GM19452 (cell line): Measurements from ENCODE around the gene ATG4D.
"Not testable (repeated sequence)": the region's sequence is repeated elsewhere in the genome, so short reads cannot be mapped to it uniquely, and the experiment has no call there.

ENCODE experiments used
- ATAC-seq: cut with Tn5 transposase; IDR thresholded peaks from one replicate; pipeline ENCODE4 v1.9.1; 2021; ENCODE audit not compliant: unreplicated experiment

The ATG4D gene

DNA sequence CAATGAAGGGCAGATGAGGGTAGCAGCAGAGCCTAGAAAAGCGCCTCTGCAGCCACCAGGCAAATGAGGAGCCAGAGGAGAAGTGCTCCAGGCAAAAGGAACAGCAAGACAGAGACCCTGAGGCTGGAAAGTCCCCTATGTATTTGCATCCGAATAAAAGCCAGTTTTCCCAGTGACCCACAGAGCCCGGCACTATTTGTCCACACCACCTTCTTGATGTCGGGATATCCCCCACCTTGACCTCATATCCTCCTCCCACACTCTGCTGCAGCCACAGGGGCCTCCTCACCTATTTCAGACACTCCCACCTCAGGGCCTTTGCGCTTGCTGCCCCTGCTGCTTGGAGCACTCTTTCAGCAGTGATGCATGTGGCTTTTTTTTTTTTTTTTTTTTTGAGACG lies 6.6 kb downstream of the ATG4D start:
- no peak for ATAC-seq

DNA sequence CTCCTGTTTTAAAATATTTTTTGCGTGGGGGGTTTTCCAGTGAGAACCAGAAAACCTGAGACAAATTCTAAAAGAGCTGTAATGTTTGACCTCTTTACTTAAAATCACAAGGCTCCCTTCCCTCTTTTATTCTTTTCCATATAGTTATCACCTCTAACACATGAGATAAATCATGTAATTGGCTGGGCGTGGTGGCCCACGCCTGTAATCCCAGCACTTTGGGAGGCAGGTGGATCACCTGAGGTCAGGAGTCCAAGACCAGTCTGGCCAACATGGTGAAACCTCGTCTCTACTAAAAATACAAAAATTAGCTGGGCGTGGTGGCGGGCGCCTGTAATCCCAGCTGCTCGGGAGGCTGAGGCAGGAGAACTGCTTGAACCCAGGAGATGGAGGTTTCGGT lies 7.3 kb downstream of the ATG4D start:
- ATAC-seq: not testable (repeated sequence)

DNA sequence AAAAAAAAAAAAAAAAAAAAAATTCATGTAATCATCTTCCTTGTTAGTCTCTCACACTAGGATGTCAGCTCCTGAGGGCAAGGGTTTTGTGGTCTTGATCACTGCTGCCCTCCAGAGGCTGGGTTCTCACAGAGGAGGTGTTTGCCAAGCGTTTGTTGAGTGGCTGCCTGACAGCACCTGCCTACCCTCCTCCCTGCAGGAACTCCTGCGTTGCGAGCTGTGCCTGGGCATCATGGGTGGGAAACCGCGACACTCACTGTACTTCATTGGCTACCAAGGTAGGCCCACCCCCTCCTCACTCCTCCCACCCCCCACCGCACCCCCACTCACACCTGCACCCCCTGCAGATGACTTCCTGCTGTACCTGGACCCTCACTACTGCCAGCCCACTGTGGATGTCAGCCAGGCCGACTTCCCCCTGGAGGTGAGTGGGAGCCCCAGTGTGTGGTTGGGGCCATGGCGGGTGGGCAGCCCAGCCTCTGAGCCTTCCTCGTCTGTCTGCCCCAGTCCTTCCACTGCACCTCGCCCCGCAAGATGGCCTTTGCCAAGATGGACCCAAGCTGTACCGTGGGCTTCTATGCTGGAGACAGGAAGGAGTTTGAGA lies 8.1 kb downstream of the ATG4D start:
- no peak for ATAC-seq

DNA sequence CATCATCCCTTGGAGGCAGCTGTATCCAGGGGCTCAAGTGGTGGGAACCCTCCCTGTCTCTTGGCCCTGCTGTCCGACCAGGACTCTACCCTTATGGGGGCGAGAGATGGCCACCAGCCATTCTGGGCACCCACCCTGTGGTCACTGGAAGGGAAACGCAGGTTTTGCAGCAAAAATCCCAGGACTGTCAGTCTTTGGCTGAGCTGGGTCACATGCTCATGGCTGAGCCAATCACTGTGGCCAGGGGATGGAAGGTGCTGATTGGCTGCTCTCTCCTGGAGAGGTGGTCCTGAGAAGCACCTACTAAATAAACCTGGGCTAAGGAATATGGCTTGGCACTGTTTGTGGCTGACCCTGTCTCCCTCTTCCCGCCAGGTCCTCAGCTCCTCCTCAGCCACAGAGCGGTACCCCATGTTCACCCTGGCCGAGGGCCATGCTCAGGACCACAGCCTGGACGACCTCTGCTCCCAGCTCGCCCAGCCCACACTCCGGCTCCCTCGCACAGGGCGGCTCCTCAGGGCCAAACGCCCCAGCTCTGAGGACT lies 8.9 kb downstream of the ATG4D start:
- no peak for ATAC-seq

DNA sequence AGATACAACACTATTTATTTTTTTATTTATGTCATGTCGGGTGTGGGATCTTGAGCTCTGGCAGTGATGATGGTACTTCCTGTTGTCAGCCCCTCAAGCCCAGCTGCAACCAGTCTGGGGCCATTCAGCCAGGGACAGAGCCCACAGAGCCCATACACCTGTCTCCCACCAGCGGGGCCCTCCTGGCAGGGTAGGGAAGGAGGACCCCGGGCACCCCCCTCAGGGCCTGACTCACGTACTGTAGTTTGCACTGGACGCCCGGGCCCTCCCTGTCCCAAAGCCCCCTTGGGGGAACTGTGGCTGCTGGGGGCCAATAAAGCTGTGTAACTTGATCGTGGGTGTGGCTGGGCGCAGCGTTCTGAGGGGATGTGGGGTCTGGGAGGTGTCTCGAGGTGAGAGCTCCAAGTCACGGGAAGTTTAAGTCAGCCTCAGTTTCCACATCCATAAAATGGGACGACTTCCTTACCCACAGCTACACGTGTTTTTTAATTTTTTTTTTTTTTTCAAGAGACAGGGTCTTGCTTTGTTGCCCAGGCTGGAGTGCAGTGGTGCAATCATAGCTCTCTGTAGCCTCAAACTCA lies 9.5 kb downstream of the ATG4D start:
- ATAC-seq: no peak

DNA sequence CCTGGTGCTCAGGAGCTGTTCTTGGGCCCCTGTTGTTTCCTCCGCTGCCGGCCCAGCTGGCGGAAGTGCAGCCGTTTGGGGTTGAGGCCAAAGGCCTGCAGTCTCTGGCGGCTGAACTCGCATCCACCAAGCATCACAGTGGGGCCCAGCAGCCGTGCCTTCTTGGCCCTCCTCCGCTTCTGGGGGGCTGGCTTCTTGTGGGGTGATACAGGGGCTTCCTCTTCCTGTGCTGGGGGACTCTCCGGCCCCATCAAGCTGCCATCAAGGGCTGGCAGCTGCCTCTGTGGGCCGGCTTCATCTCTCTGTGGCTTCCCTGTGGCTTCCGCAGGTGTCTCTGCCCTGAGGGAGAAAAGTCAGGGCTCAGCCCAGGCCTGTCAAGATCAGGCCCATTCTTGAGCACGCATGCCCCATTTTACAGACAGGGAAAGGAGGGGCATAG lies 10.3 kb downstream of the ATG4D start:
- peak; percentile 66 for ATAC-seq

DNA sequence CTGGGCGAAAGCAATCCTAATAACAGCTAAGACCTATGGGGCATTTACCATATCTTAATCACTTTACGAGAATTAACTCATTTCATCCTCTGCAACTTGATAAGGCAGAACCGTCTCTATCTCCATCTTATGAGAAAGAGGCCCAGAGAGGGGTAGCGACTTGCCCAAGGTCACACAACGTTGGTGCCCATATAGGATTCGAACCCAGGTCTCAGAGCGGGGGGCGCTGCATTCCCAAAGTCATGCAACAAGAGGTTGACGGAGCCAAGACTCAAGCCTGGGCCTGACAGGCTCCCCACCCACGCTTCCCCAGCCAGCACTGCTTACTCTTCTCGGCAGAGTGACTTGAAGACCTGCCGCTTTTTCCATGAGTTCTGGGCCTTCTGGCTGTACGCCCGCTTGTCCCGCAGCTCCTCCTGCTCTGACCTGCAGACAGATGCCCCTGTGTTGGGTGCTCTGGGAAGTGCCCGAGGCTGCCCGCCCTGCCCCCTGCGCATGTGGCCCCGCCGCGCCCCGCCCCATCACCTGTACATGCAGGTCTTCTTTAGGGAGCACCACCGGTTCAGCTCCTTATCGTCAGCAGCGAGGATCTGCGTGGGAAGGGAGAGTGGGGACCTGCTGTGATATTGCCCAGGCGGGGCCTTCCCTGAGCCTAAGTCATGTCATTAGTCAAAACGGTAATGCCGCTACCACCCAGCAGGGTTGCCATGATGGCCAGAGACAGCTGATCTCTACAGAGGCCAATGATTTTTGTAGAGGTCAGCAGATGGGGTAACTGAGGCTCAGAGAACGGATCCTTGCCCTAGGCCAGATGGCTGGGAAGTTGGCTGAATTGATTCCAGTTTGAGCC lies 11.3 kb downstream of the ATG4D start:
- no peak for ATAC-seq

DNA sequence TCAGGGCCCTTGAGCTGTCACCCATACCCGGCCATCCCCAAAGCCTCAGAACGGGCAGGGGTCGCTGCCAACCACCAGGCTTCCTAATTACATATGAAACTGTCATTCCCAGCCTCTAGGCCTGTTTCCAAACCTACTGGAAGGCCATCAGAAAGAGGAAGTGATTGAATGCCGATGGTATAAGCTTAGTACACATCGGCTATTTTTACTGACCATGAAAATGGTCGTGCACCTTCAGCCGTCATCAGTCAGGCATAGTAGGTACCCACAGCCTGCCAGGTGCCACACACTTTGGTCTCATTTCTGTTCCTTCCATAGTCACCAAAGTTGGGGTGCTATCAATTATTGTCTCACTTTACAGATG lies 11.9 kb downstream of the ATG4D start:
- ATAC-seq: no peak

DNA sequence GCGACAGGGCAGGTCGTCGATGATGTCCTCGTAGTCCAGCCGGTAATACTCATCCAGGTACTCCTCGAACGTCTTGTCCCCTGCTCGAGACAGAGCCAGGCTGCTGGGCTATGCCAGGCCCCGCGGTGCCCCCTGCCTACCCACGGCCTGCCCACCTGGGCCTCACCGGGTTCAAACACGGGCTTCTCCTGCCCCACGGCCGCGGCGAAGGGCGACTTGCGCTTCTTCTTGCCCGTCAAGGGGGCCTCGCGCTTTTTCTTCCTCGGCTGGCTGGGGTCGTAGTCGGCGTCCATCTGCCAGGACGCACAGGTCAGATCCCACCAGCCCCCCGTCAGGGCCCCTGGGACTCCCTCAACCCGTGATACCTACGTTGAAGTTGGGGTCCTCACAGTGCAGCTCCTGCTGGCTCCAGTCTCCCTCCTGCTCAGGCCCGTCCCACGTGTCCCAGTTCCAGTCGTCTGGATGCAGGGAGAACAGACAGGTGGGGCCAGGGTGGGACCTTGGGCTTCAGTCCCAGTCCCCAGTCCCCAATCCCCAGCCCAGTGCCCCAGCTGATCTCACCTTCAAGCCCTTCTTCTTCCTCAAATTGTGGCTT lies 14.0 kb downstream of the ATG4D start:
- ATAC-seq: no peak

DNA sequence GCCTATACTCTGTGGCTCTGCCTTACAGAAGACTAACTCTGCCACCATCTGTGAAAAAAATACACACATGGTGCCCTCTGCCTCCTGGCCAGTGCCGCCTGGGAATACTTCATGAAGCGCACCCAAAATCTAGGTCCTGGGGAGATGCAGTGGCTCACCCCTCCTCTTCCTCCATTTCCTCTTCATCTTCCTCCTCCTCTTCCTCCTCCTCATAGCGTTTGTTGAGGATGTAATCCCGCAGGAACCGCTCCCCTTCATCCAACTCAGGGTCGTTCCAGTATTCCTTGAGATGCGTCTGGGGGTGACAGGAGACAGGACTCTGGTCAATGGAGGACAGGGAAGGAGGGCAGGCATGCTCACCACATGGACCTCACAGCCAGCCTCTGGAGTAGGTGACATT lies 16.4 kb downstream of the ATG4D start:
- ATAC-seq: no peak

DNA sequence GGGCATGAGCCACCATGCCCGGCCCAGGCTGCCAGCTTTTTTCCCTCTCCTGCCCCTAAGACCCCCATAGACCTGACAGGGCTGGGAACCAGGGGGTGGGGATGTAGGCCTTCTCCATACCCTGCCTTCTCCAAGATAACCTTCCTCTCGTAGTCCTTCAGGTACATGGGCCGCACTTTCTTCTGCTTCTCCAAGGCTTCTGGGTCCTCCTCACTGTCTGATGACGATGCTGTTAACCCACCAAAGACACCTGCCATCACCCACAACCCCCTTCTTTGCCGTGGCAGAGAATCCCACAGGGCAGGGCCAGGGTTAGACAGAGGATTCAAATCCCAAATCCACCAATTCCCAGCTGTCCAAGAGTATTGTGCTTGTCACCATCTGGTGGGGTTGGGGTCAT lies 18.9 kb downstream of the ATG4D start:
- no peak for ATAC-seq

DNA sequence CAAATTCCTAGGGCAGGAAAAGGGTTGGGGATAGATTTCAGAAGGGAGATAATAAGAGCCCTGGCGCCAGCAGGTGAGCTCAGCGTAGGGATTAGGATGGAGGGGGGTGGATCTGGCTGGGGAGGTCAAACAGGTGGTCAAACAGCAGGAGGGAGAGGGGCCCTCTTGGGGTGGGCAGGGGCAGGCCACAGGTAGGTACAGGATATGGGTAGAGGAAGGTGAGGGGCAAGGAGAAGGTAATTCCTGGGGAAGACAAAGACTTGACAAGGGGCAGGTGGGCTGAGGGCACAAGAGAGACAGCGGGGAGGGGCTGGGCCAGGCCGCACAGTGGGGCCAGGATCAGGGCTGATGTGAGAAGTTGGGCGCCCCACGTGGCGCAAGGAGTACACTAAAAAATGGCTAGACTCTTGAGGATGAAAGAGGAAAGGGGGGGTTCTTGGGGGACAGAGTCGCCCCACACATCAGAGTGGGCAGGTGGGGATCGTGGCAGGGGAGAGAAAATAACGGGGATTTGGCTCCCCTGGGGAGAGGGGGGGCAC lies 21.4 kb downstream of the ATG4D start:
- no peak for ATAC-seq

DNA sequence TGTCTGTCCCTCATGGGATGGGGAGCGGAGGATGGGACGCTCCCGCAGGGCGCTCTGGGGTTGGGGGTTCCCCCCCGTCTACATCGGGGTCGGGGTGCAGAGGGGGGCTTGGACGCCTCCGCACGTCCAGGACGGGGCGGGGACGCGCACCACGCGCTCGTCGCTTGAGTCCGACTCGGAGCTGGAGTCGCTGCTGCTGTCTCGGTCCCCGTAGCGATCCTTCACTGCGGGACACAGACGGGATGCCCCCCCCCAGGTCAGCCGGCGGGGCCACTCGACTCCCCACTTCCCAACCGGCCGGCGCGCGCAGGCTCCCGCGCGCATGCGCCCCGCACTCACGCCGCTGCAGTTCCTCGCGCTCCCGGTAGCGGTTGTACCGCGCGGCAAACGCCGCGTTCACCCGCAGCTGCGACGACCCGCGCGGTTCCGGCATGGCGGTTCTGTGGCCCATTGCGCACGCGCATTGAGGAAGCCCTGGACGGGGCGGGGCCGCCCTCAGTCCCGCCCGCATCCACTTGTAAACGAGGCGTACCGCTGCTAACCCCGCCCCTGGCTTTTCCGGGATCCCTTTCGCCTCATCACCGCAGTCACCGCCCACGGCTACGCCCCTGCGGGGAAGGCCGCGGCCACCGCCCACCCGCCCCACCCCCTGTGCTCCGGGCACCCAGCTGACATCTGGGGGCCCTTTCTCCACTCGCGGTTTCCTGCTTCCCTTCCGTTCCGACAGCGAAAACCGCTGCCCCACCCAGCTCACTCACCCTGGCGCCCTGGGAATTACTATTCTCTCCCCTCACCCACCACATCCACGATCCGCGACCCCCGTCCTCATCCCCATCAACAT lies 22.1 kb downstream of the ATG4D start, which contains the start of gene KRI1:
KRI1 (minus strand) TSS at position 444 of the 841 bp plus-strand sequence; CDS start at position 433, 11 bp downstream.
- peak; percentile 43 for ATAC-seq

DNA sequence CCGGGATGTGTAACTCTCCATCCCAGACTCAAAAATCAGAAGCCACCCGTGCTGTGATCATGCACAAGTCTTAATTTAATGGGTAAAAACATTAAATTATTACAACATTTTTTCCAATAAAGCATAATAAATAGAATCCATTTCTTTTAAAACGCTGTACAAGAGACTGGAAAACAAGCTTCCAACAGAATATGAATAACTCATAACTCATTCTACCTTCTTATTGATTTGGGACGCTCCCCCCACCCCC lies 22.6 kb downstream of the ATG4D start:
- ATAC-seq: no peak

DNA sequence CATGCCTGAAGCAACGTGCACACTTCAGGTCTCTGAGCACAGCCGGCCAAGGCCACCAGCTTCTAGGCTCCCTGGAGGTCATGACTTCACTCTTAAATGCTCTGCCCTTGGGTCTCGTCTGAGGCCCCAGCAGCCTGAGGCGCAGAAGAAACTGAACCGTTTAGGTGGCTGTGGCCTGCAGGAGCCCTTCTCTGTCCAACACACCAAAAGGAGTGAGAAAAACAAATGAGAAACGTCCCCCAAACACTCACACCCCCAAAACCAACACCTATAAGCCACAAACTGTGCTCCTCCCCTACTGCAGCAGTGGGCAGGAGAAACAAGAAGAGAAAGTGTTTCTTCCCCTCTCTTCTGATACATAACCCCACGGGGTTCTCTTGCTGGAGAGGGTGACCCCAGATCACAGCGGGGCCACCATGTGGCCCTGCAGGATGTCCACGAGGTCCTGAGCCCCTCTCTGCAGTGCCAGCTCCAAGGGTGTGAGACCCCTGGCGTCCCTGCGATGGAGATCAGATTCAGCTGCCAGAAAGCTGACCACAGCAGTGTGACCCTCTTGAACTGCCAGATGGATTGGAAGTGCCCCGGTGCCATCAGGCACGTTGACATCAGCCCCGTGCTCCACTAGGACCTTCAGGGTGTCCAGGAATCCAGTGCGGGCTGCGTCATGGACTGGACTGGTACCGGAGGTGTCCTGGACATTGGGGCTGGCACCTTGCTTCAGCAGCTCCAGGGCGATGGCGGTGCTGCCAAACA lies 23.1 kb downstream of the ATG4D start:
- peak; percentile 21 for ATAC-seq

DNA sequence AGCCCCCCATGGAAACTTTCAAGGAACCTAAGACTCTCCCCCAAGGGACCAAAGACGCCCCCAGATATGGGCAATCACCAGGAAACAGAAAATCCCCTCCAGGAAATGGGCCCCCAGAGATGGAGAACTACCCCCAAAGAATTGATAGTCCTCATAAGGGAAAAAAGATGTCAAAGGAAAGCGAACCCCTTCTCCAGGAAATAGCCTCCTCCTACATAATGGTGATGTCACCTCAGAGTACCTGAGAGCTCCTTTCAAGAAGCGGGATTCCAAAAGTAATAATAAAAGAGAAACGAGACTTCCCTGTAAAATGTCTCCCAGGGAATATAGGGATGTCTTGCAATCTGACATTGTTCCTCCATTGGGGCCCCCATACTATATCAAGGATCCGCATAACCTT lies 24.0 kb downstream of the ATG4D start:
- no peak for ATAC-seq

DNA sequence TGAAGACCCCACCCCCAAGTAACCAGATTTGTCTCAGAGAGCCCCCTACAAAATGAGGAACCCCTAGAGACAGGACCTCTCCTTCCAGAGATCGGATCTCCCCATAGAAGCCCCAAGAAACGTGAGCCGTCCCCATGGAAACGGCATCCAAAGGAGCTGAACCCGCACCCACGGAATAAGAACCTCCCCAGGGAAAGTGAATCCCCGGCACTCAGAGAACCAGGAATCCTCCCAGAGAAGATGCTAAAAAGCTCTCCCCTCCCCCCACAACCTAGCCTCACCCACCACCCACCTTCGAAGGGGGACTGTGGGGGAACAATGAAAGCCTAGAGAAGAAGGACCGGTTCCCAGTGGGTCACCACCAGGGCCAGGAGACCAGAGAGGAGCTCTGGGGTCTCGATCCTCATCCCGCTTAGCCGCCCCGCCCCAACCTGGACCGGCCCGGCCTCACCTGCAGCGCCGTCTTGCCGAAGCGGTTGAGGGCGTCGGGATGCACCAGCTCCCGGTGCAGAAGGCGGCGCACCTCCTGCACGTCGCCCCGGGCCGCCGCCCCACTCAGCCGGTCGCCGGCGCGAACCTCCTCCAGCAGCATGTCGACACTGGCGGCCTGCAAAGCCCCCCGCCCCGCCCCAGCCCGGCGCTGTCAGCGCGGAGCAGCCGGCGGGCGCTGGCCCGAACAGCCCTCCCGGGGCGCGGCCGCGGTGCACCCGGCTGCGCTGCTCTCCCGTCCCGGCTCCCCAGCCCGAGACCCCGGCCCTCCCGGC lies 24.5 kb downstream of the ATG4D start:
- peak; percentile 4 for ATAC-seq

DNA sequence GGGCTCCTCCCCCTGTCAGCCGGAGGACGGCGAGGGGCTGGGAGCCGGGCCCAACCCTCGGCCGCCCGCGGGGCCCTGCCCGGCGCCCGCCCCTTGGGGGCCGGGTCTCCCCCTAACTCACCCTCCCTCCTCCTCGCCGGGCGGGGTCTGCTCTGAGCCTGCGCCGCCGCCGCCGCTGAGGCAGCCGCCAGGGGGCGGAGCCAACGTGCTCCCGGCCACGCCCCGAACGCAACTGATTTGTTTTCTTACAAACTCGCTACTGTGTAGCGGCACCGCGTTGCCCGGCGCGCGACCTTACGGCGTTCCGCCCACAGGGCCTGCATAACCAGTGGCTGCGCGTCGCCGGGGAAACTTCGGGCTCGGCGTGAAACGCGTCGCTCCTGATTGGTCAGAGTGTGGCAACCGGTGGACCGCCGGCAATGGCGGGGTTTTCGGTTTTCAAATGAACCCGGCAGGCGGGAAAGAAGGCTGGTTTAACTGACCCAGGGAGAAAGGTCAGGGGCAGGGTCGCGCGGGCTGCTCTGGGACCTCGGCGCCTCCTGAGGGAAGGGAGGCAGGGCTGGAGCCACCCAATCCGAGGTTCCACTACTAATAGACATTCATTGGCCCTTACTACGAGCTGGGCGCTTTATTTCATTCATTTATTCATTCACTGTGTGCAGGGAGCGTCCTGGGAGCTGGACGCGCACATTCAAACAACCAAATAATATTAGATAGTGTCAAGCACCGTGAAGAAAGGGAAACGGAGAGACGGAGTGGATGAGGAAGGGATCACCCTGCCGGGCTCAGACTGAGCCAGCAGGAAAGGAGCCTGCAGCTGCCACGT lies 25.3 kb downstream of the ATG4D start, which contains the start of gene CDKN2D:
CDKN2D (minus strand) TSS at position 154 of the 826 bp plus-strand sequence. CDS start 326 bp downstream, outside the sequence.
- peak; percentile 59 for ATAC-seq
